SK-N-SH (cell line): ENCODE measurements around the gene PIGP. TPM values are rescaled to one million over a fixed set of nuclear protein-coding genes. Genes with fewer than 3 reads are reported as not detected.
"Not testable (repeated sequence)": the region's sequence is repeated elsewhere in the genome, so short reads cannot be mapped to it uniquely, and the experiment has no call there.

Source experiments
- CTCF ChIA-PET: fragments of 300-600, 350-600 bp; formaldehyde crosslinking; extraction: SDS; loops from one replicate; lab custom pipeline; 2021; lab: Yijun Ruan, JAX
- POLR2A ChIA-PET: fragments of 350-600 bp; sonication (Branson Sonifier 250); formaldehyde crosslinking; extraction: SDS; loops from one replicate; lab custom pipeline; 2020; ENCODE audit warnings: antibody characterized with exemption, inconsistent platforms; lab: Yijun Ruan, JAX
- DNase-seq: peaks from one replicate; pipeline ENCODE4 v3.0.0; 2012
- H2AFZ ChIP-seq: fragments of 200-600 bp; sonication (generic); 2 replicates; pipeline ENCODE4 v1.8.1; 2016; ENCODE audit warnings: antibody characterized with exemption, mild to moderate bottlenecking, low read depth
- H3F3A ChIP-seq: fragments of 200-600 bp; sonication (generic); replicated peaks from 2 replicates; pipeline ENCODE3; 2016; ENCODE audit warnings: antibody characterized with exemption, mild to moderate bottlenecking; ENCODE audit not compliant: insufficient read depth
- H3K27ac ChIP-seq, 2 experiments: fragments of 200-500 bp in 1 of 2; fragments of 200-600 bp in 1 of 2; sonication (Bioruptor generic) in 1 of 2; sonication (generic), shearing (Covaris generic) in 1 of 2; 2 replicates each; pipeline versions ENCODE4 v1.5.1 to v1.6.1; 2014 to 2016; ENCODE audit warnings: low read depth in 2 of 2, inconsistent platforms in 1 of 2, low read length in 1 of 2, mild to moderate bottlenecking in 1 of 2, mixed read lengths in 1 of 2
- H3K27me3 ChIP-seq: fragments of 200-600 bp; sonication (generic), shearing (Covaris generic); 2 replicates; pipeline ENCODE4 v1.6.1; 2016; ENCODE audit warnings: mixed run types; ENCODE audit not compliant: insufficient read depth
- H3K36me3 ChIP-seq, 2 experiments: fragments of 200-500 bp in 1 of 2; fragments of 200-600 bp in 1 of 2; sonication (Bioruptor generic) in 1 of 2; sonication (generic) in 1 of 2; replicated peaks in 1 of 2; 2 replicates each; pipeline versions ENCODE3 to v1.5.1; 2014 to 2016; ENCODE audit warnings: low read length in 1 of 2, mild to moderate bottlenecking in 1 of 2; ENCODE audit not compliant: insufficient read depth in 2 of 2, control insufficient read depth in 1 of 2
- H3K4me1 ChIP-seq, 2 experiments: fragments of 200-500 bp in 1 of 2; fragments of 200-600 bp in 1 of 2; sonication (Bioruptor generic) in 1 of 2; sonication (generic), shearing (Covaris generic) in 1 of 2; 2 replicates each; pipeline versions ENCODE4 v1.5.1 to v1.6.1; 2014 to 2016; ENCODE audit warnings: low read depth in 1 of 2, low read length in 1 of 2, mixed run types in 1 of 2; ENCODE audit not compliant: insufficient read depth in 2 of 2, control insufficient read depth in 1 of 2
- H3K4me2 ChIP-seq: fragments of 200-600 bp; sonication (generic), shearing (Covaris generic); 2 replicates; pipeline ENCODE4 v1.6.1; 2017; ENCODE audit warnings: mixed run types
- H3K4me3 ChIP-seq, 2 experiments: fragments of 200-500 bp in 1 of 2; fragments of 200-600 bp in 1 of 2; sonication (Bioruptor generic) in 1 of 2; sonication (generic), shearing (Covaris generic) in 1 of 2; 2 replicates each; pipeline versions ENCODE4 v1.5.1 to v1.8.1; 2014 to 2016; ENCODE audit warnings: low read depth in 2 of 2, inconsistent platforms in 1 of 2, low read length in 1 of 2, mild to moderate bottlenecking in 1 of 2, mixed read lengths in 1 of 2, moderate library complexity in 1 of 2
- H3K79me2 ChIP-seq: fragments of 200-600 bp; sonication (generic); 2 replicates; pipeline ENCODE4 v1.8.1; 2017; ENCODE audit warnings: mild to moderate bottlenecking; ENCODE audit not compliant: insufficient read depth
- H3K9ac ChIP-seq: fragments of 200-600 bp; sonication (generic); 2 replicates; pipeline ENCODE4 v1.6.1; 2017; ENCODE audit warnings: mixed run types
- H3K9me2 ChIP-seq: fragments of 200-600 bp; sonication (generic); 2 replicates; pipeline ENCODE4 v1.6.1; 2017; ENCODE audit warnings: mixed run types
- H3K9me3 ChIP-seq: fragments of 200-600 bp; sonication (generic); 2 replicates; pipeline ENCODE4 v1.6.1; 2017; ENCODE audit warnings: mixed run types, mild to moderate bottlenecking, moderate library complexity
- H4K20me1 ChIP-seq: fragments of 200-600 bp; sonication (generic); 2 replicates; pipeline ENCODE4 v1.6.1; 2017; ENCODE audit warnings: mild to moderate bottlenecking, mixed run types; ENCODE audit not compliant: insufficient read depth
- CTCF ChIP-seq: fragments of 200-600 bp; sonication (generic); IDR thresholded peaks from 2 replicates; pipeline ENCODE4 v1.6.1; 2017; ENCODE audit warnings: antibody characterized with exemption, mild to moderate bottlenecking, moderate library complexity
- ELF1 ChIP-seq: IDR thresholded peaks from 2 replicates; pipeline ENCODE4 v1.4.0; 2012
- EZH2phosphoT487 ChIP-seq: fragments of 200-600 bp; sonication (generic); IDR thresholded peaks from 2 replicates; pipeline ENCODE4 v1.6.1; 2017; ENCODE audit warnings: low read depth, mixed run types, mild to moderate bottlenecking, antibody characterized with exemption, moderate library complexity, borderline replicate concordance
- FOSL2 ChIP-seq: IDR thresholded peaks from 2 replicates; pipeline ENCODE4 v1.4.0; 2012; ENCODE audit warnings: low read depth, mild to moderate bottlenecking, moderate library complexity, borderline replicate concordance
- GABPA ChIP-seq: IDR thresholded peaks from 2 replicates; pipeline ENCODE4 v1.4.0; 2012; ENCODE audit warnings: low read depth, mild to moderate bottlenecking
- MAX ChIP-seq: IDR thresholded peaks from 2 replicates; pipeline ENCODE4 v1.4.0; 2012; ENCODE audit warnings: low read depth
- PBX3 ChIP-seq: IDR thresholded peaks from 2 replicates; pipeline ENCODE4; 2012
- POLR2AphosphoS5 ChIP-seq: IDR thresholded peaks from 2 replicates; pipeline ENCODE4 v1.6.1; 2012; ENCODE audit warnings: low read depth, low read length
- RAD21 ChIP-seq: IDR thresholded peaks from 2 replicates; pipeline ENCODE4 v1.6.1; 2012; ENCODE audit warnings: mild to moderate bottlenecking, low read length
- RCOR1 ChIP-seq: fragments of 150-350 bp; IDR thresholded peaks from 2 replicates; pipeline ENCODE4 v1.6.1; 2017; ENCODE audit warnings: antibody characterized with exemption, low read length
- SIN3A ChIP-seq: IDR thresholded peaks from 2 replicates; pipeline ENCODE4 v1.6.1; 2012; ENCODE audit warnings: low read depth, mild to moderate bottlenecking, low read length, moderate library complexity, borderline replicate concordance
- SMC3 ChIP-seq: IDR thresholded peaks from 2 replicates; pipeline ENCODE4 v1.6.1; 2012; ENCODE audit warnings: low read depth, low read length, improper control_type of control experiment
- TEAD4 ChIP-seq: IDR thresholded peaks from 2 replicates; pipeline ENCODE4 v1.4.0; 2012; ENCODE audit warnings: mild to moderate bottlenecking, borderline replicate concordance; ENCODE audit not compliant: insufficient read depth
- USF1 ChIP-seq: IDR thresholded peaks from 2 replicates; pipeline ENCODE4 v1.4.0; 2012; ENCODE audit warnings: low read depth, borderline replicate concordance
- USF2 ChIP-seq: fragments of 150-350 bp; IDR thresholded peaks from 2 replicates; pipeline ENCODE4 v1.6.1; 2017; ENCODE audit warnings: antibody characterized with exemption, low read length, low read depth, borderline replicate concordance
- YY1 ChIP-seq: IDR thresholded peaks from 2 replicates; pipeline ENCODE4 v1.4.0; 2012; ENCODE audit warnings: low read depth, mild to moderate bottlenecking
- WGBS: methylation state at CpG from one replicate; pipeline ENCODE4 v1.1.6; 2017; ENCODE audit warnings: low lambda C conversion rate; 5-methylcytosine and 5-hydroxymethylcytosine counted together
- polyA plus RNA-seq, 3 experiments: library from polyadenylated mRNA; depleted of rRNA; stranded (reverse); fragments of >200 nt; gene quantifications; 2 replicates each; pipeline ENCODE4 v1.2.3, GENCODE V29; 2012

Gene PIGP
- polyA plus RNA-seq, 1 of the 3 experiments (the other 2 are of a cell fraction), result 28.3 TPM

GRCh38 chr21:37114301-37114700 is 41.4 kb upstream of the PIGP start:
- H3K27me3 ChIP-seq, H3K9me2 ChIP-seq, POLR2A ChIA-PET, CTCF ChIA-PET, H3K9me3 ChIP-seq, H2AFZ ChIP-seq, DNase-seq, H3K79me2 ChIP-seq, H3K4me2 ChIP-seq, H3K9ac ChIP-seq, H3K27ac ChIP-seq, H3K4me1 ChIP-seq, H4K20me1 ChIP-seq, H3K4me3 ChIP-seq: not testable (repeated sequence)
- 94% methylated on average over 1 of the region's 3 CpGs for WGBS
- peaks cover 15% of the 10 kb centered on the region for H3F3A ChIP-seq
- peaks cover 5 to 17% of the 10 kb centered on the region in 2 experiments for H3K36me3 ChIP-seq

- H3K9ac ChIP-seq, H3K4me1 ChIP-seq, H3K4me3 ChIP-seq, CTCF ChIA-PET, H3K4me2 ChIP-seq, H3K9me3 ChIP-seq, DNase-seq, H3K9me2 ChIP-seq, H3F3A ChIP-seq, H3K27ac ChIP-seq, H4K20me1 ChIP-seq, H2AFZ ChIP-seq, H3K27me3 ChIP-seq, POLR2A ChIA-PET: not testable (repeated sequence)
- peaks cover 16% of the 10 kb centered on the region for H3K79me2 ChIP-seq
- peaks cover 6 to 27% of the 10 kb centered on the region in 2 experiments for H3K36me3 ChIP-seq
- 97% methylated on average over 6 of the region's 6 CpGs for WGBS
Observed at GRCh38 chr21:37111029-37111428, 38.2 kb upstream of the PIGP start.

- POLR2A ChIA-PET, result no interaction called here
- Histone ChIP-seq H3K36me3 (peaks cover 6 to 30% of the 10 kb centered on the region in 2 experiments), H2AFZ (no peak overlapping the region), H3K9ac (no peak overlapping the region), H3K27ac (no peak overlapping the region), H3K79me2 (peaks cover 25% of the 10 kb centered on the region), H3K4me3 (no peak overlapping the region), H4K20me1 (no peaks in the 10 kb centered on the region), H3K4me1 (no peaks in the 10 kb centered on the region), H3K9me2 (no peaks in the 10 kb centered on the region), H3K27me3 (no peaks in the 10 kb centered on the region), H3K9me3 (peaks cover 5% of the 10 kb centered on the region; the same call in 1 of the 2 replicates), H3F3A (no peaks in the 10 kb centered on the region), H3K4me2 (no peak overlapping the region)
- WGBS, result 96% methylated on average over 2 of the region's 2 CpGs
- DNase-seq, result no peak
- CTCF ChIA-PET, result no interaction called here
- TF ChIP-seq GABPA (no peak), USF2 (no peak), USF1 (no peak), PBX3 (no peak), RCOR1 (no peak), EZH2phosphoT487 (no peak), POLR2AphosphoS5 (no peak), TEAD4 (no peak), SMC3 (no peak), FOSL2 (no peak), ELF1 (no peak), SIN3A (no peak), RAD21 (no peak), CTCF (no peak), YY1 (no peak), MAX (no peak)
Observed at GRCh38 chr21:37106998-37107397, 34.1 kb upstream of the PIGP start.
